K562 treated with DMSO at 1 percent for 12 hours (cell line): Measurements from ENCODE around the gene DNASE2. TPM values are rescaled to one million over a fixed set of nuclear protein-coding genes. Genes with fewer than 3 reads are reported as not detected.

Experiments
- total RNA-seq: library from RNA; unstranded; fragments of 300-600 nt; gene quantifications from 2 replicates; pipeline ENCODE4 v1.2.3, GENCODE V29; 2022; ENCODE audit not compliant: insufficient read depth

The DNASE2 gene, protein sequence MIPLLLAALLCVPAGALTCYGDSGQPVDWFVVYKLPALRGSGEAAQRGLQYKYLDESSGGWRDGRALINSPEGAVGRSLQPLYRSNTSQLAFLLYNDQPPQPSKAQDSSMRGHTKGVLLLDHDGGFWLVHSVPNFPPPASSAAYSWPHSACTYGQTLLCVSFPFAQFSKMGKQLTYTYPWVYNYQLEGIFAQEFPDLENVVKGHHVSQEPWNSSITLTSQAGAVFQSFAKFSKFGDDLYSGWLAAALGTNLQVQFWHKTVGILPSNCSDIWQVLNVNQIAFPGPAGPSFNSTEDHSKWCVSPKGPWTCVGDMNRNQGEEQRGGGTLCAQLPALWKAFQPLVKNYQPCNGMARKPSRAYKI
- 133 and 148 TPM in 2 replicates for total RNA-seq

DNA sequence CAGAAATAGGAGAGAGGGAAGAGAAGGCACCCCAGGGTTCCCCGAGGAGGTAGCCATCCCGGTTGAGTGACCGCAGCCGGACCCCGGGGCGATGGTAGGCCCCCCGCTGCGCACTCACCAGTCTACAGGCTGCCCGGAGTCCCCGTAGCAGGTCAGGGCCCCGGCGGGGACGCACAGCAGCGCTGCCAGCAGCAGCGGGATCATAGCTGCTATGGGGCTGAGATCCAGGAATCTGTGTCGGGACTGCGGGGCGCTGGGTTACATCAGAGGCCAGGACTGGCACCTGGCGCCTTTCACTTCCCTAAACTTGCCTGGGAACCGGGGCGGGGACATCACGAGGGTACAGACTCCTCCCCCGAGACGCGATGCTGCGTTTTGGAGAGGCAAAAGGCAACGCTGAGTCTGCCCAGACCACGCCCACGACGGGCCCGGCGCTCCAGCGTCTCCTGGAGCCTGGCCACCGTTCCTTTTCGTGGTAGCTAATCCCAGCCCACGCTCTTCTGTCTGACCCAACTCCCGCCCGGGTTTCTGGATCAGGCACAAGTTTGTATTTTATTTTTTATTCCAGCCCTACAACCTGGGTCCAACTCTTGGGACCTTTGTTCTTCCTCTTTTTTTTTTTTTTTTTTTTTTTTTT lies at the start of gene DNASE2:
DNASE2 (minus strand) TSS at position 278 of the 637 bp plus-strand sequence; CDS start at position 204, 74 bp downstream.

DNA sequence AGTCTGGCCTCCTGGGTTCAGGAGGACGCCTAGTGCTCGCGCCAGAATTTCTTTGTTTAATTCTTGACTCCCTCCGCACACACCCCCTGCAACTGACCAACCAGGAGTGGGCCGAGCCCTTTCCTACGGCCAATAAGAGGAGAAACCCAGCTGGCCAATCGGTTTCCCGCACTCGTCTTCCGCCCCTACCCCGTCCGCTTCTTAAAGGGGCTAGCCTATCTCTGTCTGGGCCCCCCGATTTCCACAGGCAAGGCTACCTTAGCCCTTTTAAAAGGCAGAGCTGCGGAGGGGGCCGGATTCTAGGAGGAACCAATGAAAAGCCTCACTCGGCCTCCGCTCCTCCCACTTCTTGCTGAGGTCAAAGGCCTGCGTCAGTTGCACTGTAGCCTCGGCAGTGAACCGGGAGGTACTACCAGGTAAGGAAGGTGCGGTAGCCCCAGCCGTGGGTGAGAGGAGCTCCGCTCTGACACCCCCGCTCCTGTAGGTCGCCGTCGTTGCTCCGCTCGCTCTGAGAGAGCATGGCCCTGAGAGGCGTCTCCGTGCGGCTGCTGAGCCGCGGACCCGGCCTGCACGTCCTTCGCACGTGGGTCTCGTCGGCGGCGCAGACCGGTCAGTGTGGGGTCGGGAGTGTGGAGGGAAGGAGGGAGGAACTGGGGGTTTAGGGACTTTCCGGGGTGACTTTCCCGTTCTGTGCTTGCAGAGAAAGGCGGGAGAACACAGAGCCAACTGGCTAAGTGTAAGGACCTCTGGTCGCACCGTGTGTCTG lies 9.7 kb upstream of the DNASE2 start, which contains the start of gene GCDH:
GCDH (plus strand) TSS at position 374 of the 766 bp plus-strand sequence; CDS start at position 519, 145 bp downstream.

DNA sequence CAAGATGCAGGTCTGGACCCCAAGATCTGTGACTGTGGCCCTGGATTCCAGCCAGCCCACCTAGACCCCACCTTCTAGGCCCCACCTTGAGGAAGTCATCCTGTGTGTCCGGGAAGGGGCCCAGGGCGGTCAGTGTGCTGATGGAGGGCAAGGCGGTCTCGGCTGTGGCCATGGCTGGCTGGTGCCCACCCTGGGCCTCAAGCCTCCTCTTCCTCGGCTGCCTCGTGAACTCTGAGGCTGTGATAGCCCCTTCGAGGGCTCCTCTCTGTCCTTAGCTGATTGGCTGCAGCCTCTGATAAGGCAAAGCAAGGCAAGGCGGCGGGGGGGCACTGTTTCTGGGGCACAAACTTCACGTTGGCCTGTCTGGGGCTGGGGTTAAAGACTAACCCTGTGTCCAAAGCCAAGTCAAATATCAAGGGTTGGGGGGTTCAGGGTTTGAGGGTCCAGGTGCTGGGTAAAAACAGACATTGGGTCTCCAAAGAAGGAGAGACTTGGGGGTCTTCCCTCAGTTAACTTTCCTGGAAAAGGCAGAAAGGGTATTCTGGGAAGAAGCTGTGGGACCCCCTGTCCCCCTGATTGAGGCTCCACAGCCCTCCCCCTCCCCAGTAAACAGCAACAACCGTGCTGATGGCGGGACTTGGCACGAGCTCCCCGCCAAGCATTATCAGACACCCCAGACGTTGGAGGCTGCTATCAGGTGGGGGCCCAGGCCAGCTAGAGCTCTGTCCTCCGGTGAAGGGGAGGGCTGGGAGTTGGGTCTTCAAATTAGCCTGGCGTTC lies 5.9 kb upstream of the DNASE2 start, which contains the start of gene KLF1:
KLF1 (minus strand) TSS at position 233 of the 779 bp plus-strand sequence; CDS start at position 172, 61 bp downstream.

DNA sequence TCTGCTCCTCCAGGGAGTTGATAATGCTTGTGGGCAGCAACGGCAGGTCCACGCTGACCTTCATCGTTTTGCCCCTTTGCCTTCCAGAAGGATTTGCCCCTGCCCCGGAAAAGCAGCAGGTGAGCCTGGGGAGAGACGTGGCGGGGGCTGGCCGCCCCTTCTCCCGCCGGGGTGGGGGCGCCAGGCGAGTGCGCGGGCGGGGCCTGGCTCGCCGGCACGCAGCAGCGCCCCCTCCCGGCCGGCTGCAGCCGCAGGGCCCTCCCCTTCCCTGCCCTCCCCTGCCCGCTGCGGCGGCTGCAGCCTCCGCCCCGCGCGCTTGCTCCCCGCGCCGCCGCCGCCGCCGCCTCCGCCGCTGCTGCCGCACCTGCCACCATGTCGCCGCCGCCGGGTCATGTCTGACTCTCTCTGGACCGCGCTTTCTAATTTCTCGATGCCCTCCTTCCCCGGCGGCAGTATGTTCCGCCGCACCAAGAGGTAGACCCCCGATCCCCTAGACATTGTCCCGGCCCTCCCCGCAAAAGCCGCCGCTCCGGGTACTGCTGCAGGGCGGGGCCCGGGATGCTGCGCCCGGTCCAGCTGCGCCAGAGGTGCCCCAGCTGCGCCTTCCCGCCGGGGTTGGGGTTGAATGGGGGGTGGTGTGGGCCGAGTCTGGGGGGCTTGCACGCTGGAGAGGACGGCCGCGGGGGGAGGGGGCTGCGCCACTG lies 42.9 kb downstream of the DNASE2 start, which contains the start of gene MAST1:
MAST1 (plus strand) TSS at position 334 of the 704 bp plus-strand sequence; CDS start at position 392, 58 bp downstream.

DNA sequence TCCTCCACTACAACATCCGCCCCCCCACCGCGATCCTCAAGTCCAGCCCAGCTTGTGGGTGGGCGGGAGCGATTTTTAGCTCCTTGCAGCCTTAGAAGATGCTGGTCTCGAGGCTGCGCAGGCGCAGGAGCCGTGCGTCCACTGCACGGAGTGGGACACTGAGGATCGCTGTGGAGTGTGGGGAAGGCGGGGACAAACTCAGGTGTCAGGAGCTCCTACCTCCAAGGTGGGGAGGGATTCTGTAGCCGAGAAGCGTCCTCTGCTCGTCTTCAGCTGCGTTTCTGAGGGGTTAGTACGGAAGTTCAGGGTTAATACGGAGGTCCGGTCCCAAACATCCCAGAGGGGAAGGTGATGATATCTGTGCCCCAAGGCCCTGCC lies 46.7 kb downstream of the DNASE2 start, which contains the start of gene RTBDN:
RTBDN (minus strand) TSS at position 14 of the 378 bp plus-strand sequence. CDS start 4,600 bp downstream, outside the sequence.

Other genes starting within 250 kb of the DNASE2 start
- 63.4 and 103 TPM in 2 replicates for gene MAN2B1, start 214.7 kb downstream of the DNASE2 start, total RNA-seq
- 13.5 and 16.3 TPM in 2 replicates for gene WDR83, start 214.6 kb downstream of the DNASE2 start, total RNA-seq
- gene DHPS, start 199.6 kb downstream of the DNASE2 start, total RNA-seq, result 97.8 and 118 TPM in 2 replicates
- not detected in 2 replicates for gene GNG14, start 193.5 kb downstream of the DNASE2 start, total RNA-seq
- 9.1 and 12.5 TPM in 2 replicates for gene FBXW9, start 184.8 kb downstream of the DNASE2 start, total RNA-seq
- 9.2 and 34.1 TPM in 2 replicates for gene TNPO2, start 157.5 kb downstream of the DNASE2 start, total RNA-seq
- 376 and 560 TPM in 2 replicates for gene TRIR, start 146.8 kb downstream of the DNASE2 start, total RNA-seq
- gene GET3, start 144.0 kb downstream of the DNASE2 start, total RNA-seq, result 80.9 and 100 TPM in 2 replicates
- gene BEST2, start 129.7 kb downstream of the DNASE2 start, total RNA-seq, result not detected in 2 replicates
- 13.5 and 17.6 TPM in 2 replicates for gene HOOK2, start 105.9 kb downstream of the DNASE2 start, total RNA-seq
- gene JUNB, start 90.0 kb downstream of the DNASE2 start, total RNA-seq, result 79.5 and 102 TPM in 2 replicates
- 330 and 389 TPM in 2 replicates for gene PRDX2, start 79.6 kb downstream of the DNASE2 start, total RNA-seq
- 12.6 TPM in 1 of 2 replicates, not detected in the other for gene THSD8, start 79.4 kb downstream of the DNASE2 start, total RNA-seq
- gene RNASEH2A, start 74.9 kb downstream of the DNASE2 start, total RNA-seq, result 73.5 and 86.3 TPM in 2 replicates
- 0.58 and 3.6 TPM in 2 replicates for gene RTBDN, start 46.9 kb downstream of the DNASE2 start, total RNA-seq
- gene MAST1, start 42.9 kb downstream of the DNASE2 start, total RNA-seq, result 6.1 and 6.4 TPM in 2 replicates
- 32.6 and 45.7 TPM in 2 replicates for gene KLF1, start 5.8 kb upstream of the DNASE2 start, total RNA-seq
- 10.5 and 12.8 TPM in 2 replicates for gene GCDH, start 9.7 kb upstream of the DNASE2 start, total RNA-seq
- gene SYCE2, start 37.8 kb upstream of the DNASE2 start, total RNA-seq, result 0.80 and 1.0 TPM in 2 replicates
- gene FARSA, start 52.3 kb upstream of the DNASE2 start, total RNA-seq, result 120 and 123 TPM in 2 replicates
- 475 and 681 TPM in 2 replicates for gene CALR, start 57.2 kb upstream of the DNASE2 start, total RNA-seq
- 111 and 154 TPM in 2 replicates for gene RAD23A, start 64.4 kb upstream of the DNASE2 start, total RNA-seq
- 33.4 and 52.1 TPM in 2 replicates for gene GADD45GIP1, start 75.8 kb upstream of the DNASE2 start, total RNA-seq
- gene DAND5, start 88.1 kb upstream of the DNASE2 start, total RNA-seq, result 1.0 TPM in 1 of 2 replicates, not detected in the other
- 3.3 and 14.3 TPM in 2 replicates for gene NFIX, start 114.0 kb upstream of the DNASE2 start, total RNA-seq
- 287 and 387 TPM in 2 replicates for gene LYL1, start 221.4 kb upstream of the DNASE2 start, total RNA-seq
- 27.9 and 29.1 TPM in 2 replicates for gene TRMT1, start 235.3 kb upstream of the DNASE2 start, total RNA-seq
- gene NACC1, start 236.8 kb upstream of the DNASE2 start, total RNA-seq, result 27.0 and 54.7 TPM in 2 replicates